ENCODE data around the gene KIF3A. TPM values are rescaled to one million over a fixed set of nuclear protein-coding genes. Genes with fewer than 3 reads are reported as not detected.

The KIF3A gene
- total RNA-seq, 6 donors from 2014 or later = 10.3 to 22.3 (median 17.0) TPM

DNA sequence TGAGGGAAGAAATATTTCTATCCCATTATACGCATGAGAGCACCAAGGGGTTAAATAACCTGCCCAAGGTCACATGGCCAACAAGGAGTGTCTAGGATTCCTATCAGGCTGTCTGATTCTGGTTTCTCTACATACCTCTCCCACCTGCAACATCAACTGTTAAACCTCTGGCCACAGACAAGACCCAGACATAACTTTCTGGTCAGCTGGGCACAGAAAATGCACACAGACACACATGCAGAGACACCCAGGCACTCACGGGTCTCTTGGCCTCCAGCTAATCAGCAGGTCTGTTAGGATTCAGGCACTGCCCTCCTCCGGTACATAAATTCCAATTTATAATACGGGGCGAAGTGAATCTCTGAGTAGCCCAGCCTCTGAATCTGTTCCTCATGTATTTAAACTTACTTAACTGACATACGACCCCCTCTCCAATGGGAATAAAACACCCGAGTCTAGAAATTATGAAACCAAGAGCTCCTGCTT lies 38.2 kb upstream of the KIF3A start:
- WGBS, 2 donors = 53 to 64% methylated on average over 7 of the region's 7 CpGs
- peak overlapping the region in 2 of 4 donors; percentile 94 to 95 for H3K4me3 ChIP-seq
- DNase-seq = no peak

DNA sequence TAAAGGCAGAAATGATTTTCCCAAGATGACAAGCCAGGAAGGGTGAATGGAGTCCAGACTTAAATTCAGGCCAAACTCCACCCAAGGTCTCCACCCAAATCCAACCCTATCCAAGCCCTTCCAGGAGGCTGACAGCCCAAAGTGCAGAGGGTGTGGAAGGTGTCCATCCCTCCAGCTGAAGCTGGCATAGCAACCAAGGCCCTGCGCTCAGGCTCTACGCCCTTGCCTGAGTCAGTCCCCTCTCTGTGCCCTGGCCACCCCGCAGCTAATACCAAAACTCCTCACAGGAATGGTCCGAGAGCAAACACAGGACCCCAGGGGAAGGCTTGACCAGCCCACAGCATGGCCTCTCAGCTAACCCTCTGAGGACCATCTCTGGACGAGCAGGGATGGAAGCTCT lies 37.5 kb upstream of the KIF3A start:
- Histone ChIP-seq H3K36me3 (no peaks in the 10 kb centered on the region), H3K4me3 (no peak overlapping the region), H3K4me1 (peaks cover 39 to 56% (median 41%) of the 10 kb centered on the region in 4 donors), H3K27me3 (no peaks in the 10 kb centered on the region), H3K9me3 (no peaks in the 10 kb centered on the region), H3K27ac (no peak overlapping the region)
- 87 to 95% methylated on average over 3 to 5 of the region's 5 CpGs for WGBS, 2 donors
- TF ChIP-seq POLR2A (IDR thresholded peaks at IDR 0.05) (no peak), EP300 (IDR thresholded peaks at IDR 0.05) (no peak), POLR2AphosphoS5 (IDR thresholded peaks at IDR 0.05) (no peak)
- TF ChIP-seq, protein P1, sequence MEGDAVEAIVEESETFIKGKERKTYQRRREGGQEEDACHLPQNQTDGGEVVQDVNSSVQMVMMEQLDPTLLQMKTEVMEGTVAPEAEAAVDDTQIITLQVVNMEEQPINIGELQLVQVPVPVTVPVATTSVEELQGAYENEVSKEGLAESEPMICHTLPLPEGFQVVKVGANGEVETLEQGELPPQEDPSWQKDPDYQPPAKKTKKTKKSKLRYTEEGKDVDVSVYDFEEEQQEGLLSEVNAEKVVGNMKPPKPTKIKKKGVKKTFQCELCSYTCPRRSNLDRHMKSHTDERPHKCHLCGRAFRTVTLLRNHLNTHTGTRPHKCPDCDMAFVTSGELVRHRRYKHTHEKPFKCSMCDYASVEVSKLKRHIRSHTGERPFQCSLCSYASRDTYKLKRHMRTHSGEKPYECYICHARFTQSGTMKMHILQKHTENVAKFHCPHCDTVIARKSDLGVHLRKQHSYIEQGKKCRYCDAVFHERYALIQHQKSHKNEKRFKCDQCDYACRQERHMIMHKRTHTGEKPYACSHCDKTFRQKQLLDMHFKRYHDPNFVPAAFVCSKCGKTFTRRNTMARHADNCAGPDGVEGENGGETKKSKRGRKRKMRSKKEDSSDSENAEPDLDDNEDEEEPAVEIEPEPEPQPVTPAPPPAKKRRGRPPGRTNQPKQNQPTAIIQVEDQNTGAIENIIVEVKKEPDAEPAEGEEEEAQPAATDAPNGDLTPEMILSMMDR (IDR thresholded peaks at IDR 0.05) = no peak
- DNase-seq = no peak
- peak in 1 of 2 donors; percentile 23 for ATAC-seq (ENCODE audit: low FRiP score in 2 of 2)

More for the DNA sequence above, 38.2 kb upstream of the KIF3A start:
- Histone ChIP-seq H3K27me3 (no peaks in the 10 kb centered on the region), H3K36me3 (no peaks in the 10 kb centered on the region), H3K4me1 (peaks cover 36 to 56% (median 40%) of the 10 kb centered on the region in 4 donors), H3K9me3 (no peaks in the 10 kb centered on the region), H3K27ac (peak overlapping the region in 3 of 4 donors; percentile 81 to 89 (median 87))
- no peak for TF ChIP-seq POLR2A (IDR thresholded peaks at IDR 0.05)
- TF ChIP-seq POLR2AphosphoS5 (IDR thresholded peaks at IDR 0.05) = no peak
- TF ChIP-seq, protein P1 (IDR thresholded peaks at IDR 0.05) = no peak
- no peak for TF ChIP-seq EP300 (IDR thresholded peaks at IDR 0.05)
- ATAC-seq (ENCODE audit: low FRiP score in 2 of 2) = no peak

- H3K27ac ChIP-seq = no peak overlapping the region
- no peak overlapping the region for H3K4me3 ChIP-seq
- no peaks in the 10 kb centered on the region for H3K9me3 ChIP-seq
- H3K4me1 ChIP-seq = peaks cover 39 to 56% (median 41%) of the 10 kb centered on the region in 4 donors
- DNase-seq (no peak), ATAC-seq (ENCODE audit: low FRiP score in 2 of 2) (peak in 1 of 2 donors; percentile 8)
- H3K36me3 ChIP-seq = no peaks in the 10 kb centered on the region
- TF ChIP-seq EP300 (IDR thresholded peaks at IDR 0.05) (no peak), POLR2AphosphoS5 (IDR thresholded peaks at IDR 0.05) (no peak)
- WGBS, 2 donors = 69 to 92% methylated on average over 2 to 3 of the region's 3 CpGs
- no peaks in the 10 kb centered on the region for H3K27me3 ChIP-seq
Observed at GRCh38 chr5:132774406-132774805, 37.1 kb upstream of the KIF3A start.

DNA sequence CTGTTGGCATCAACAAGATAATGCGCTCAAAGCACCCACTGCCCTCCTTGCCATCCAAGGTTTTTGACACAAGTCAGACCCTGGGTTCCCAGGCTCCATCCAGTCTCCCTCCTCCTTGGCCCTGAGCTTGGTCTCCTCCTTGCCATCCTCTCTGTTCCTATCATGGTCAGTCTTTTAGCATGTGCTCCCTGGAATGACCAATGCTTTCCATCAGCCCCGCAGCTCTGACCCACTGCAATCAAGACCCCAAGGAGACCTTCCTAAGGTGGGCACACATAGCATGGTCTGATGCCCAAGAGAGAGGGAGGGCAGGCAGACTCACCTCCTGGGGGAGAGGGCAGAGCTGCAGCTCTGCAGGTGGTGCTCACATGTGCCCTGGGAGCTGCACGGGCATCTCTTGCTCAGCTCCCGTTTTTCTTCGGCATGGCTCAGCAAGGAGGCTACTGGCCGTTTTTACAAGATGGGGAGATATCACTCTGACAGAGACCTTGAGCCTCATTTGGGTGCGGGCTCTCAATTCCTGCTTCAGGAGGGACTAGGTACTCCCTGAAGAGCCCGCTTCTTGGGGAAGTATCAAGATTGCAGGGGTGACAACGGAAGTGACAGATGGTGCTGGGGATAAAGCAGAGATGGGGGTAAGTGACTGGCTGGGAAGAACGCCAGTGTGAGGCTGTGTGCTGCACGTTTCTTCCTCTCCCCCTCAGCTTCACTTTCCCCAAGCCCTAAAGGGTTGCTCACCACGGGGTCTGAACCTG lies 36.4 kb upstream of the KIF3A start:
- H3K4me1 ChIP-seq = peaks cover 39 to 56% (median 41%) of the 10 kb centered on the region in 4 donors
- DNase-seq (no peak), ATAC-seq (ENCODE audit: low FRiP score in 2 of 2) (no peak)
- H3K36me3 ChIP-seq = no peaks in the 10 kb centered on the region
- no peaks in the 10 kb centered on the region for H3K27me3 ChIP-seq
- 78 to 87% methylated on average over 10 to 12 of the region's 12 CpGs for WGBS, 2 donors
- no peaks in the 10 kb centered on the region for H3K9me3 ChIP-seq
- no peak for TF ChIP-seq POLR2AphosphoS5 (IDR thresholded peaks at IDR 0.05)
- no peak for TF ChIP-seq POLR2A (IDR thresholded peaks at IDR 0.05)
- TF ChIP-seq, protein P1 (IDR thresholded peaks at IDR 0.05) = no peak
- no peak for TF ChIP-seq EP300 (IDR thresholded peaks at IDR 0.05)
- no peak overlapping the region for H3K4me3 ChIP-seq
- H3K27ac ChIP-seq = no peak overlapping the region

DNA sequence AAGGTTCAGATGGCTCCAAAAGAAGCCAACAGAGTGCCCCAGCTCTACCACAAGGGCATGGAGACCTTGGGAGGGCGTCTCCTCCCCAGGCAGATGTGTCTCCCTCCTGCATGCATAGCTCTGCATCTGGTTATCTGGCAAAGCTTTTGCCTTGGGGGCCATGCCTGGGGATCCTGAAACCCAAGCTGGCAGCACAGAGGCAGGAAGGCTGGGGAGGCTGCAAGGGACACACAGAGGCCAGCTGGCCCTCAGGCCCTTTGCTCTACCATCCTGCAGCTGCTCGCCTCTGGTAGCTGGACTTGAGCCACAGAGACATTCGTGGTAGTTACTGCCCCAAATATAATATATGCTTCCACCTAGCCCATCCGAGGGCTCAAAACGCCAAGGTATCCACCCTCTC lies 35.8 kb upstream of the KIF3A start:
- 90 to 100% methylated on average over 3 to 5 of the region's 5 CpGs for WGBS, 2 donors
- no peak for DNase-seq
- Histone ChIP-seq H3K36me3 (no peaks in the 10 kb centered on the region), H3K4me1 (peaks cover 38 to 59% (median 42%) of the 10 kb centered on the region in 4 donors), H3K27ac (no peak overlapping the region), H3K4me3 (no peak overlapping the region), H3K9me3 (no peaks in the 10 kb centered on the region), H3K27me3 (no peaks in the 10 kb centered on the region)
- TF ChIP-seq POLR2A (IDR thresholded peaks at IDR 0.05) = no peak
- no peak for TF ChIP-seq EP300 (IDR thresholded peaks at IDR 0.05)
- TF ChIP-seq, protein P1 (IDR thresholded peaks at IDR 0.05) = no peak
- TF ChIP-seq POLR2AphosphoS5 (IDR thresholded peaks at IDR 0.05) = no peak
- no peak for ATAC-seq (ENCODE audit: low FRiP score in 2 of 2)
